ENCODE measurements around the gene ZCCHC7. TPM values are rescaled to one million over a fixed set of nuclear protein-coding genes. Genes with fewer than 3 reads are reported as not detected.
"Not testable (repeated sequence)": the region's sequence is repeated elsewhere in the genome, so short reads cannot be mapped to it uniquely, and the experiment has no call there.

The ZCCHC7 gene
- total RNA-seq, 1 donor from 2014 or later, result 10.4 TPM

DNA sequence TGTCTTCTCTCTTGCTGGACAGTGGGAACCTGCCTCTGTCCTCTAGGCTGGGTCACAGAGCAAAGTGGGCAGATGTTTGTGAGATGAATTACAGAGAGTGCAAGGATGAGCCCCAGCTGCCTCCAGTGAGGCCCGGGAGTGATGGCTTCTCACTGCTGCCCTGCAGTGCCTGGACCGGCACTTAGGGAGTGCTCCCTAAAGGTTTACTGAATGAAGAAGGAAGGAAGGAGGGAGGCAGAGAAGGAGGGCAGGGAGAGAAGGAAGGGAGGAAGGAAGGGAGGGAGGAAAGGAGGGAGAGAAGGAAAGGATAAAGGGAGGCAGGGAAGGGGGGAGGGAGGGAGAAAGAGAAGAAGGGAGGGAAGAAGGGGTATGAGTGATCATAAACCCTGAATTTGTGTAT is 259.5 kb downstream of the ZCCHC7 start:
- ATAC-seq, result no peak

DNA sequence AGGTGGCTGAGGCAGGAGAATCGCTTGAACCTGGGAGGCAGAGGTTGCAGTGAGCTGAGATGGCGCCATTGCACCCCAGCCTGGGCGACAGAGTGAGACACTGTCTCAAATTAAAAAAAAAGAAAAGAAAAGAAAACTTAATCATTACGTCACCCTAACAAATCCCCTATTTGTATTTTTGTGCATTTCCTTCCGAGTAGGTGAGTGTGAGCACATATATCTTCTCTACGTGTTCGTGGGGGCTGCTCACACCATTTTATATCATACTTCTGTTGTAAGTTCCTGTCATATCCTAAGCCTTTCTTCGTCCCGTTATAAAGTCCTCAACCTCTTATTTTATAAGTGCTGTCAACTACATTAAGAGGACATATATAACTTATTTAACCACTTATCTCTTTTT is 260.2 kb downstream of the ZCCHC7 start:
- ATAC-seq, result no peak

DNA sequence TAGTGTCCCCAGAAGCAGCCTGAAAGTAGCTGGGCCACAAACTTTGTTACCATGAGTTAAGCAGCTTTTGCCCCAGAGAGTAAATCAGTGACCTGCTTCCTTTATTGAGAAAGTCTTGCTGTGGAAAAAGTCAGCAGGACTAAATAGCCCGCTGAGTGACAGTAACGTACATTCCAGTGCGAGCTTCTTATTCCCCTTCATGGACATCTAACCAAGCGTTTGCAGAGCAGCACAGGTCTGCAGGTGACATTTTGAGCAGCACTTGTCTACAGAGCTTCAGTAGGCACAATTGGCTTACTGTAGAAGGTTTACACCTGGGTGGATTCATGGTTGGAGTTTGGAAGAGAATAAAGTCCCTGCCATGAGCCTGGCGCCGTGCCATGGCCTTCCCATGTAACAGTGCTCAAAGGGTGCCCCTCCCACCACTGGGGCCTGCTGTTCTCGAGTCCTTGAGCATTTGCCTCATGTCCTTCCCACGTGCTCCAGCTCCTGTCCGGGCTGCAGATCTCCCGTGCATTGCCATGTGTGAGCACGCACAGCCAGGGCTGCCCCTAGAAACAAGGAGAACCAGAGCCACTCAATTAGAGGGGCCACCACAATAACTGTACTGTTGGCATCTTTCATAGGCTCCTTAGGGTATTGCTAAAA is 260.8 kb downstream of the ZCCHC7 start:
- ATAC-seq, result no peak

DNA sequence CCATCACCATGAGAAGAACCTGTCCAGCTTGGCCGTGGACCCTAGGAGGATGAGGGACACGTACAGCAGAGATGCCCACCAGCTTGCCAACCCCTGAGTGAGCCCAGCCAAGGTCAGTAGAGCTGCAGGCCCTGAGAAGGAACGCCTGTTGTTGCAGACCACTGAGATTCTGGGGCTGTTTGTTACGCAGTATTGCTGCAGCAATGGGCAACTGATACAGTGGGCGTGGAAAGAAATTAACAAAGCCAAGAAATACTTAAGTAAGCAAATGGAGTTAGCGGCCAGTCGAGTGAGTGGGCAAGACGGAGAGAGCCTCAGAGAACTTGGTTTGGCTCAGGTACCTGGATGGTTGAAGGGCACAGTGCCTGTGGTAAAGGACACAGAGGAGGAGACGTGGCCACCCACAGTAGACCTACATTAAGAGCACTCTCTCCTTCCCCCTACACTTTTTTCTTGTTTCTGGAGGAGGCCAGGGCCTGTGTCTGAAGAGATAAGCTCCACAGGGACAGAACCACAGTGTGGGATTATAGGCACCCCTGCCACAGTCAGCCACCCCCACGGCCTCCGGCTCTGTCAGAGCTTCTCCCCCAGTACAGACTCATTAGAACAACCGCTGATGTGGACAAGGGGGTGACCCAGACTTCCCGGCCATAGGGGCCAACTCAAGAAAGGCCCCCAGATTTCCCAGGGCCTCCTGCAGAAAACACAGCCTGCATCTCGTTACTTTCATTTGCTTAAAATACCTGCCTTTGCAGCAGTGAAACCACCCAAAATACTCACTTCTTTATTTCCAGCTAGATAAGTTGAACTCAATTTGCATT is 262.0 kb downstream of the ZCCHC7 start:
- ATAC-seq, result no peak

DNA sequence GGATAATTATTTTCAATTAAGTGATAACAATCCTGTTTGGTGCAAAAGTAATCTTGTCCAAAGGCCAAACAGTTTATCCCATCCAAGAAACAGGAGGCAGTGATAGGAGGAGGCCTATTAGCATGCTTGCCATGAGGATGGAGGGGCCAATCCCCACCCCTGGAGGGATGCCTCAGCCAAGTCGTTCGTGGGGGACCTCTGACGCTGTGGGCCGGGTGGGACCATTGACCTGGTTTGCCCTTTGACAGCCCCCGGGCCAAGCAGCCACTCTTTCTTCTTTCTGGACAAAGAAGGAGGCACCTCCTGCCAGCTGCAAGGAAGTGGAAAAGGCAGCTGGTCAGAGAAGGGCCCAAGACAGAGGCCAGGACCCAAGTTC is 262.6 kb downstream of the ZCCHC7 start:
- no peak for ATAC-seq

DNA sequence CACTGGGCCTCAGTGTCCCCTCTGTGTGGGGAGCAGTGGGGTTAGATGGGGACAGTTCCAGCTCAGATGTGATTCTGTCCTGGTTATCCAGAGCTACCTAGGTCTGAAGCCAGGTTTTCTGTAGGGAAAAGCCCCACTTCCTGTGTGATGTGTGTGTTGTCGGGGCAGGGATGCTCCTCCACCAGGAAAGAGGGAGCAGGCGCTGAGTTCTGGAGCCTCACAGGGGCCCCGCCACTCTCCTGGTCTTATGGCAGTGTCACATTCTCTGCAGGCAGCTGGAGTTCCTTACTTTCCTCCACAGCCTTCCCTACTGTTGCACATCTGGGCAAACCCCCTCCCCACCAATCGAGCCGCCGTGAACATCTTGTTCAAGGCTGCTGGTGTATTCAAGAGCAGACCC is 263.0 kb downstream of the ZCCHC7 start:
- ATAC-seq, result no peak

DNA sequence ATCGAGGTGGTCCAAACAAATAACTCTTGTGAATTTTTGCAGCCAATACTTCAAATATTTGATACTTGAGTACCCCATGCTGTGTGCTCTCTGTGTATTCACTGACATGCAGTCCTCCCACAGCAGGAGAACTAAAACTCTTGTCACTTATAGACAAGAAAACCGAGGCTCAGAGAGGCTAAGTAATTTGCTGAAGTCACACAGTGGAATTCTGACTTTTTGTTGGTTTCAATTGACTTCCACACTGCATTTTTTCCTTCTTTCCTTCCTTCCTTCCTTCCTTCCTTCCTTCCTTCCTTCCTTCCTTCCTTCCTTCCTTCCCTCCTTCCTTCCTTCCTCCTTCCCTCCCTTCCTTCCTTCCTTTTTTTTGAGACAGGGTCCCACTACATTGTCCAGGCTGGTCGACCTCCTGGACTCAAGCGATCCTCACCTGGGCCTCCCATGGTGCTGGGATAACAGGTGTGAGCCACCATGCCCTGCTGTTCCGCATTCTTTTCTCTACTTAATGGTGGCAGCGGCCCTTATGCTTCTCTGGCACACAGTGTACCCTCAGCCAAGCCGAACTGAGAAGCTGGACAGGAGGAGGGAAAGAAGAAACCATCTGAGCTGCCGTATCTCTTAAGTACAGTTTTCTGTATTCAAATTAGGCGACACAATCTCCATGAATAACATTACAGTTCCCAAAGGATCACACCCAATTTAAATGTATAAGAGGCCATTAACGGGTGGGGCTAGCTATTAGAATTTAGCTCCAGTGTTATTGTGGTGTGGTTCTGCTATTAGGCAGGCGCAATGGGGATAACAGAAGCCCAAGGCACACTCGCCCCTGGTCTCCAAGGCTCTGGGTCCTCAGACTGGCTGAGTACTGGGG is 263.7 kb downstream of the ZCCHC7 start:
- no peak for ATAC-seq

DNA sequence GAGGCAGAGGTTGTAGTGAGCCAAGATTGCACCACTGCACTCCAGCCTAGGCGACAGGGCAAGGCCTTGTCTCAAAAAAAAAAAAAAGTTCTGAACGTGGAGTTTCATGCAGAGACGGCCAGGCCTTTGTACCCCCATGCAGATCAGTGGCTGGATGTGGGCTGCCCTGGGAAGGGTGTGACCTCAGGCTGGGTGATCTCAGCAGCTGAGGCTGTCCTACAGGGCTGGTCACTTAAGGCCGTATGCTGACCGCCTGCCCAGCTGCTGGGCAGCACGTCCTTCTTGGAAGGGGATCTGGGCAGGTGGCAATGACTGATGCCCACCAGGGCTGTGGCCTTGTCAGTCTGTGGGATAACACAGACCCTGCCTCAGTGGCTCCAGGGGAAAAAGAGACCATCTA is 264.9 kb downstream of the ZCCHC7 start:
- no peak for ATAC-seq

DNA sequence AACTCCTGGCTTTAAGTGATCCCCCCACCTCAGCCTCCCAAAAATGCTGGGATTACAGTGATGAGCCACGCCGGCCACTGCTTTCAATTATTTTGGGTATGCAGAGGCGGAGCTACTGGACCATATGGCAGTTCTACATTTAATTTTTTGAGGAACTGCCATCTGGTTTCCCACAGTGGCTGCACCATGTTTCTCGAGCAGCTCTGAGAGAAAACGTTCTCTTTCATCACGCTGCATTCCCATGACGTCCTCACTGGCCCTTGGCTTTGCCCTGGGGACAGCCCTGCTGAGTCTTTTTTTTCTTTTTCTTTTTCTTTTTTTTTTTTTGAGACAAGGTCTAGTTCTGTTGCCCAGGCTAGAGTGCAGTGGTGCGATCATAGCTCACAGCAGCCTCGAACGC is 266.6 kb downstream of the ZCCHC7 start:
- no peak for ATAC-seq

DNA sequence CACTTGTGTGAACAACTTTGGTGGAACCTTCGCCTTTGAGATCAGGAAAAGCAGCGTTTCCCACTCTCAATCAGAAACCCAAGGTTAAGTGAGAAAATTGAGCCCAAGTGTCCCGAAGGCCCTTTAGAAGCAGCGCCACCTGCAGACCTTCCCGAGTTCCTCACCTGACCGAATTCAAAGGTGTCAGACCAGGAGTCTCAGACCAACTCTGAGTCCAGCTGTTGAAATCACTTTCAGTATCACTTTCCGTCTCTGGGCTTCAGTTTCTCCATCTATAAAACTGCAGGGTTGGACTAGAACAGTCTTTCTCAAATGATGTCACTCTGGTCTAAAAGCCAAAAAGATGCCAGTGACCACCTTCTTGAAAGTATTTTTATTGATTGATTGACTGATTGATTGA is 270.4 kb downstream of the ZCCHC7 start:
- no peak for ATAC-seq

DNA sequence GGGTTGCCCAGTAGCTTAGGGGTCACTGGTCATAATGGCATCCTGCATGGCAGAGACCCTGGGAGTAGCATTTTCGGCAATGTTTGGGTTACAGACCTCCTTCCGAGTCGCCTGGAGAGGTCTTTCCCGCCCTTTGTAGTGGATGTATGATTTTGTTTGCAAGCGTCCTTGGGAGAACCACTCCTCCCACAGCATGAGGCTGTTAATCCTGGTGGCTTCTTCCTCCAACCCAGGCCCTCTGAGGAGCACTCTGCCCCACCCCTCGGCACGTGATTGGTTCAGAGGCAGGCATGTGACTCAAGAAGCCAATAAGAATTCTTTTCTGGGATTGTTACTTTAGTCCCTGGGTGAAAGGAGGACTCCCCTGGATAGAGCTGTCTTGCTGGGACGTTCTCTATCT is 271.9 kb downstream of the ZCCHC7 start:
- no peak for ATAC-seq

DNA sequence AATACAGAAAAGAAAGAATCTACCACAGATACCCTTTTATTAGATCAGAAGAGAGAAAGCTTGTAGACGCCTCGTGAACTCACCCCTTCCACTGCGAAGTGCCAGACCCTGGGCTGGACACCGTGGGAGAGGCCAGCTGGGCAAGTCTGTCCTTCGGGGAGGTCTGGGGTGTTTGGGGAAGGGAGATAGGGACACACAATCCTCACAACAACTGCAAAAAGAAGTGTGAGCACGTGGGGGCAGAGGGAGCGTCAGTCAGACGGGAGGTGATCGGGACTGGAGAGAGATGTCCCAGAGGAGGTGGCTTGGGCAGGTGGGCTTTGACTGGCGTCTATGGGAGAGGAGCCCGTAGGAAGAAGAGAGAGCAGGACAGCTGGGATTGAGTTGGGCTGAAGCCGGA is 274.9 kb downstream of the ZCCHC7 start:
- no peak for ATAC-seq

DNA sequence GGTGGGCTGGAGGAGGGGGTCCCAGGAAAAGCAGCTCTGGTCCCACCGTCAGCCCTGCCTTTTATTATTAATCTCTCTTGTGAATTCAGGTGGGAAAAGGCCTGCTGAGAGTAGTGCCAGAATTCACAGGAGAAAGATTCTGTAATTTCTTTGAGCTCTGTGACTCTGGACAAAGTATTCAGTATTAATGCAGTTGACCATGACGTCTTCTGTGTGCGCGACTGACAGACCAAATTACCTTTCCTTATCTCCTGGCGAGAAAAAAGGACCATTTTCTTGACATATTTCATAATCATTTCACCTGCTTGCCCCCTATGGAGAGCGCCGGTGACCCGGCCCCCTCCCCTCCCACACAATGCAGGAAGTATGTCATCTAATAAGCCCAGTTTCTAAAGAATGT is 275.3 kb downstream of the ZCCHC7 start:
- no peak for ATAC-seq

DNA sequence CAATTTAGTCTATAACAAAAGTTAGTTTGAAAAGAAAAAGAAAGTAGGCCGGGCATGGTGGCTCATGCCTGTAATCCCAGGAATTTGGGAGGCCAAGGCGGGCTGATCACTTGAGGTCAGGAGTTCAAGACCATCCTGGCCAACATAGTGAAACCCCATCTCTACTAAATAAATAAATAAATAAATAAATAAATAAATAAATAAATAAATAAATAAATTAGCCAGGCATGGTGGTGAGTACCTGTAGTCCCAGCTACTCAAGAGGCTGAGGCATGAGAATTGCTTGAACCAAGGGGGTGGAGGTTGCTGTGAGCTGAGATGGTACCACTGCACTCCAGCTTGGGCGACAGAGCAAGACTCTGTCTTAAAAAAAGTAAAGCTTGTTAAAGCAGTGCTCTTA is 277.6 kb downstream of the ZCCHC7 start:
- ATAC-seq, result not testable (repeated sequence)

DNA sequence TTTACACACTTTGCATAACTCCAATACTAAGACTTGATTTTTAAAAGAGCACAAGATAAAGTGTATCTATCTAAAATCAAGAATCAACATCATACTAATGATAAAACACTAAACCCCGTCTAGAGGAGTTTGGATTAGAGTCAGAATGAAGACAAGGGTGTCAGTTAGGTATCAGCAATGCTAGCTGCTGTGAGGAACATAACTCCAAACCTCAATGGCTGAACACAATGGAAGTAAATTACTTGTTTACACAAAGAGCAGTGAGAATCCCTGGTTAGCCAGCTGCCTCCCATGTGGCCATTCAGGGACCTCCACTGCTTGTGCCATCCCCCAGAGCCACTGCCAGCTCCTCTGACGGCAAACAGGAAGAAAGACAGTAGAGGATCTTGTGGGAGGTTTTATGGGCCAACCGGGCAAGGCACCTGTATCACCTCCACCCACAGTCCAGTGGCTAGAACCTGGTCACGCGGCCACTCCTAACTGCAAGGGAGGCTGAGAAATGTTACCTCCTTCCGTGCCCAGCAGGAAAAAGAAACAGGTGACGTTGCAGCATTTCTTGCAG is 278.2 kb downstream of the ZCCHC7 start:
- ATAC-seq, result no peak

DNA sequence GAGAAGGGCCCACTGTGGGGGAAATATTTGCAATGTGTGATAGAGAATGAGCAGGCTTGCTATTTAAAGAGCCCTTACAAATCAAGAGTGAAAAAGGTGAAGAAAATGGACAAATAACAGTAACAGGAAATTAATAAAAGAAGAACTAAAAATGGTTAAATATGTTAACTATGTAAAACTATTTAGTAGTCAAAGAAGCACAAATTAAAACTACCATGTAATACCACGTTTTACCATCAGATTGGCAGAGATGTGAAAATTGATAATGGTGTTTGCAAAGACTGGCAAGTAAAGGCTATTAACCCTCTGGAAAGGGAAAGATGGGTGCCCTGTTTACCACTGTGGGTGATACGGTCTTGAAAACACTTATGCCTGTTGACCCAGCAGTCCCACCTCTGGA is 279.0 kb downstream of the ZCCHC7 start:
- no peak for ATAC-seq

DNA sequence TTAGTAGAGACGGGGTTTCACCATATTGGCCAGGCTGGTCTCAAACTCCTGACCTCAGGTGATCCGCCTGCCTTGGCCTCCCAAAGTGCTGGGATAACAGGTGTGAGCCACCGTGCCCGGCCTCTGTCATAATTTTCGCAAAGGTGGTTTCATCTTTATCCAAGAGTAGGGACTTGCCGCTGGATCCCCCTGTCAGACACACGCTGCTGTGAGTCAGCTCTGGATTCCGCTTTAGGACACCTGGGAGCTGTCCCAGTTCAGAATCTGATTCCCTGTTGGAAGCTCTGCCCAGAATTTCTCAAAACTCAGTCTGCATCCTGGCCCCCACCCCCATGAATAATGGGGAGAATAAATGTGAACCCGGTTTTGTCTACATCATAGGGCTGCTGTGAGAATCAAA is 284.2 kb downstream of the ZCCHC7 start:
- no peak for ATAC-seq

DNA sequence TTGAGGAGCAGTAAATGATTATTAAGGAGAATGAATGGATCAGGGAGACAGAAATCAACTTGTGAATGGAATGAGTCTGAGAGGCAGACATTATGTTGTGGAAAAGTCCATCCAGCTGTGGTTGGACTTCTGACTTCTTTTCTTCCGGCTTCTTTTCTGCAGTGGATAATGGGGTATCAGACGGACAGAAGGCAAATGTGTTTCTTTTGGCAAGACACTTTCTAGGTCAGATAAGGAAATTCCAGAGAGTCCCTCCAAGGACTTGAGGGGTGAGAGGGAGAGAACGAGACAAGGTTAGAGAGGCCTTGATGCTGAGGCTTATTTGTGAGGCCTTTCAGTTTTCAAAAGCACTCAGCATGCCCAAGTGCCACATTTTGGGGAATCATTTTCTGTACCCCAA is 285.0 kb downstream of the ZCCHC7 start:
- no peak for ATAC-seq

DNA sequence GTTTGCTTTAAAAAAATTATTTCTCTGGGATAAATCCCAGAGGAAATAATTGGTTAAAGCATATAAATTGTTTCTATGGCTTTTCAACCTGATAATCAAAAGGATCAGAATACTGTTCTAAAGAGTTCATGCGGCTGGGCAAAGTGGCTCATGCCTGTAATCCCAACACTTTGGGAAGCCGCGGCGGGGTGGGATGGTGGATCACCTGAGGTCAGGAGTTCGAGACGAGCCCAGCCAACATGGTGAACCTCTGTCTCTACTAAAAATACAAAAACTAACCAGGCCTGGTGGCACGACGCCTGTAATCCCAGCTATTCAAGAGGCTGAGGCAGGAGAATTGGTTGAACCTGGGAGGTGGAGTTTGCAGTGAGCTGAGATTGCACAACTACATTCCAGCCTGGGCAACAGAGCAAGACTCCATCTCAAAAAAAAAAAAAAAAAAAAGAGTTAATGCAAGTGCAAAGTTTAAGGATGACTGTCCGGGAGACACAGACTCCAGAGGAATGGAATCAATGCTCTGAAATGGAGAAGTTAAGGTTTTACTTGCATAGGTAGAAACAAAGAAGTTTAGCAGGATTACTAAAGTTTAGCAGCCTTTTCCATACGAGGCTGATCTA is 285.5 kb downstream of the ZCCHC7 start:
- ATAC-seq, result no peak

DNA sequence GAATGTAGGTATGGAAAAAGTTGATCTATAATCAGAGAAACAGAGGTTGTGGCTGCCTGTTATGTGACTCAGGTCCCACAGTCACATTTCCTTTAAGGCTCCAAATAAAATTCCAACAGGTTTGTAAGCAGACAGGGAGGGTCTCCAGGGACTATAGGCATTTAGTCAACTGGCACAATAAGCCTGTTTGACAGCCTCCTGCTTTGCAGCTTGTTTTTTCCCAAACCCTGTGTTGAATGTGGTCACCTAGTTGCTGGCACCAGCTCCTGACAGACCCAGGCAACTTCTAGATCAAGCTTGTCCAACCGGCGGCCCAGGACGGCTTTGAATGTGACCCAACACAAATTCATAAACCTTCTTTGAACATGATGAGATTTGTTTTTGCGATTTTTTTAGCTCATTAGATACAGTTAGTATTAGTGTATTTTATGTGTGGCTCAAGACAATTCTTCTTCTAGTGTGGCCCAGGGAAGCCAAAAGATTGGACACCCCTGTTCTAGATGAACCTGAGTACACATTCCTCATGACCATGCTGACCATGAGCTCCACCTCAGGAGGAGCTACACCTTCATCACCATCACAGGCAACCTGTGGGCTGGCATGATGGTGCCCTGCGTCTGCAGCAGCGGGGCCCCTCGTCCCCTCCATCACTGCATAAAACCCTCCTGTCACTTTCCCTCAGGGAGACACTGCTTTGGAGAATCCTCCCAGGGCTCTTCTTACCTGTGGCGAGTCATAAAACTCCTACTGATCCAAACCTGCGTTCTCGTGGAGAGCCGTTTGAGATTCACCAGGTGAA is 286.4 kb downstream of the ZCCHC7 start:
- ATAC-seq, result no peak

DNA sequence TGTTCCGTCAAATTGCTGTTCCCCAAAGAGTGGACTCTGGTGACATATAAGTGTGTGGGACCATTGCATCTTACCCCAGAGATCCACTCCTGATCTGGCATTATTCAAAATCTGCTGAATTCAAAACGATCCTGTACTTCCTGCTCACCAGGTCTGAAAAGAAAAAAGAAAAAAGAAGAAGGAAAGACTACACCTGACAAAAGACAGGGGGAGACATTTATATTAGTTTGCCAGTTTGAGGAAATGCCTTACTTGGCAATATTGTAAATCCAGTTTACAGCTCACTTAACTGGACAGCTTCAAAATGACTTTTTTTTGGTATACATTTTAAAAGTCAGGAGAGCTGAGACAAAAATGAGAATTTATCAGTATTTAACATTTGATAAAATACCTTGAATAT is 287.1 kb downstream of the ZCCHC7 start:
- no peak for ATAC-seq
